ENCODE results near the gene ABCA4.

ABCA4 gene

DNA sequence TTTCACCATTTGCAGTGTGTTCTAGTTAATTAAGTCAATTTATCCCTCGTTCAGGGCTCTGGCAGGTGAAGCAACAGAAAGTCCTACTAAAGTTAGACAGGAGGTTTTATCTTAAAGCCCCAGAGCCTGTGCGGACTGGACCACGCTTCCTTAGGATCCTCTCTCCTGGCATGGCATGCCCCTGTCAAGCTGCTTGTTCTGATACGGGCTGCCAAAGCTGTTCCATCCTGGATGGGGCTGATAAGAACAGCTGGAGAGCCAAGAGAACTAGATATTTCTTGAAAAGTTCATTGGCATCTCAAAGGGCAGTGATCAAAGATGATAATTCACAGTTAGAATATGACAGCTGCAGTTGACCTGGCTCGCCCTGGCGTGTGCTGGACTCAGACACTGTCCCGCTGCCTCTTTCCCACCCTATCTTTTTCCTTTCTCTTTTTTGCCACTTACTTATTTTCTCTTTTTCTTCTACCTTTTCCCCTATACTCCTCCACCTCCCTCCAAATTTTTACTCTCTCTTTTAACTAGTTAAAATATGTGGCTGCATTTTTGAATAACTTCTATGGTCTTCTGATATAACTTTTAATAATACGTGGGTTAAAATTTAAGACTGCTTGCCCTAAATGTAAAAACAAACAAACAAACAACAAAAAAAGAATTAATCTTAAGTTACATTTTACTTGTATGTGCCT, 96.7 kb downstream of the ABCA4 start:
- no peak for DNase-seq

DNA sequence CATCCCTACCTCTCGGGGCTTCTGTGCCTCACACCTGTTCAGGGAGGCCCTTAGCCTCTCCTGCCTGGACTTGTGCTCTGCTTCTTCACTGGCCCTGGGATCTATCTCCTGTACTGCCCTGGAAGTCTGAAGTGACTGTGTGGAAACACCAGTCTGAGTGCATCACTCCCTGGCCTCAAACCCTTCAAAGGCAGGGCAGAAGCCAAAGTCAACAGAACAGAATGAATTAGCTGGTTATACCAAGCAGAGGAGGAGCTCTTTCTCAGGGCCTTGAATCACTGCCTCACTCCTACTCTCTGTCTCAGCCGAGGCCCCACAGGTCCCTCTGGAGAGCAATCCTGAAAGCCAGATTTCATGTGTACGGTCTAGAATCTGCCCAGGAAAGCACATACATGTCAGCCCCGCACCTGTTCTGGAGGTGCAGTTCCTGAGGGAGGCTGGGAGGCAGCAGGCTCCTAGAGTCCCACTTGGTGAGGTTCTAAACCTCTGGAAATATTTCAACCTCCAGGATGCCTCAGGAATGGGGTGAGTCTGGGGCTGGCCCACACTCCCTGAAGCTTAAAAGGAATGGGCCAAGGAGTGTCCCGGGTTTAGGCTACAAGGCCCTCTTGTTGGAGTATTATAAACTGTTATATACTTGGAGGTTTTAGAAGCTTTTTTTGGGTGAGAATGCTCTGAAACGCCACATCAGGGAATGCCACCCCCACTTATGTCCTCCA, 98.3 kb downstream of the ABCA4 start:
- DNase-seq = no peak

DNA sequence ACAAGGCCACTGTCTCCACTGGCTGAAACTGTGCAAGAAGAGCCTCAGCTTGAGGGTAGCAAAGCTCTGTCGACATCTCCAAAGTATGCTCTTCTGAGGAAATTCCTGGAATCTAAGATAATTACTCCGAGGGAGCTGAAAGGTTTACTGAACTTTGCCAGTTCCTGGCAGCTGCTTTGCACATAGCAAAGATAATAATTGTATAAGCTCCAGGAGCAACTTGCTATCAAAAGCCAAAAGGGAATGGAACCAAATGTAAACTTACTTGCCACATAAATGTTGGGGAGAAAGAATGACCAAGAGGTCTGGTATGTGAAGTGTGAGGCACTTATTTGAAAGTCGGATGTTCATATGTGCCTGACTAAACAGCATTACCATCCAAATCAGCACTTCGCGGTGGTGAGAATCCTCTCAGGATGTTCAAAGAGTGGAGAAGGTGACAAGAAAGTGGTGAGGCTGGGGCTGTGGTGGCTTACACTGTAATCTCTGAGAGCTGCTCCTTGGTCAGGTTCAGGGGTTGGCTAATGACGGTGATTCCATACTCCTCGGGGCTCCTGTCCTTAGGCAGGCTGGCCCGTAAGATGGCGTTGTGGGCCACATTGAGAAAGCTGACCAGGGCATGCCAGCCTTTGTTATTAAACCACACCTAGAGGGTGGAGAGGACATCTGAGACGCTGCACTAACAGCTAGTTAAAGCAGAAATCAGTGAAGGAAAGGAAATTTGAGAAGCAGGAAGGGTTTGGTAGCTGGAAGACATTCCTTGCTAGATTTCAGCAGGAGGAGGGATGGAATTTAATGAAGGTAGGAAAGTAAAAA, 100.0 kb downstream of the ABCA4 start:
- DNase-seq = no peak

DNA sequence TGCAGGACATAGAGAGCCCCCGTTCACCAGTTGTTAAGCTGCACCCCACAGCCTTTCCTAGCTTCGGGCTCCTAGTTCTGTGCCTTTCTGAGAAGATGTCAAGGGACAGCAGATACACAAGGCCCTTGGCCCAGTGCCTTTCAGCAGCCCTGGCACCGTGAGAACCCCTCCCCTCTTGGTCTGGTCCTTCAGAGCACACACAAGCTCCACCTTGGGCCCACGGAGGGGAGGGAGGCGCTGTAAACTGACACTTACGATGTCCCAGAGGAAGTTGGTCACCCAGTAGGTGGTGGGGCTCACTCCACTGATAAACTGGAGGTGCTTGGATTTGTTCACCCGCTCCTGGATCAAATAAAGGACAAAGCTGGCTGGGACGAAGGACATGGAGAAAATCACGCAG, 101.6 kb downstream of the ABCA4 start:
- DNase-seq = no peak

DNA sequence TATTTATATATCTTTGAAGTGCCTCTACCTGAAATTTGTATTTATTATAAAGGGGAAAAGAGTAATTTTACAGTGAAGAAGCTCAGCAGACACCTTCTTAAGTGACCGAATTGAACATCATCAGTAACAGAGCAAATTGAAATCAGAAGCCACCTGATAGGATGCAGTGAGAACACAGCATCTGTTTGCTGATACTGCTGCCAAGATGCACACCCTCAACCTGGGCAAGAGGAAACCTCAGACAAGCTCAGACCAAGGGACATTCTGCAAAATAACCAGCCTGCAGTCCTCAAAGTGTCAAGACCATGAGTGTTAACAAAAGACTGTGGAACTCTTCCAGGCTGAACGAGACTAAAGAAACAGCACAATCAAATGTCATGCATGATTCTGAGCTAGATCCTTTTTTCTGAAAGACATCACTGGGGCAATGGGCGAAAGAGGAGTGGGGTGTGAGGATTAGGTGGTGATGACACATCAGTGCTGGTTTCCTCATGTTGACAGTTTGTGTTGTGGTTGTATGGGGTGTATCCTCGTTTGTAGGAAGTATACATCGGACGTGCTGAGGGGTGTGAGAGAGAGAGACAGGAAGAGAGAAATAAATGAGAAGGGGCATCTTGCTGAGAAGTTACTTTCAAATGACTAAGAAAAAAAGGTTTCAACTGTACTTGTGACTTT, 103.7 kb downstream of the ABCA4 start:
- no peak for DNase-seq

DNA sequence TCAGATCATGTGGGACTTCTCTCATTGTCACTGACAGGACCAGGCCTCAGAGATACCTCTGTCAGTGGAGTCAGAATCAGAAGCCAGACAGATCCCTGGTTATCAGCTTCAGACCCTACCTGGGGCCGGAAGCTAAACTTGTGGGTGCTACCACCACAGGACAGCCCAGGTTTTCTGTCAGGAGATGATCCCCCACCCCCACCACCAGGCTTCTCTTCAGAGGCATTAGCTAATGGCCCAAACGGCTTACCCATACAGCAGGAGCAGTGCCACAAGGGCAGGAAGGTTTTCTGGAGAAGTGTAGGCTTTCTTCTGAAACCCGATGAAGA, 105.5 kb downstream of the ABCA4 start:
- no peak for DNase-seq

DNA sequence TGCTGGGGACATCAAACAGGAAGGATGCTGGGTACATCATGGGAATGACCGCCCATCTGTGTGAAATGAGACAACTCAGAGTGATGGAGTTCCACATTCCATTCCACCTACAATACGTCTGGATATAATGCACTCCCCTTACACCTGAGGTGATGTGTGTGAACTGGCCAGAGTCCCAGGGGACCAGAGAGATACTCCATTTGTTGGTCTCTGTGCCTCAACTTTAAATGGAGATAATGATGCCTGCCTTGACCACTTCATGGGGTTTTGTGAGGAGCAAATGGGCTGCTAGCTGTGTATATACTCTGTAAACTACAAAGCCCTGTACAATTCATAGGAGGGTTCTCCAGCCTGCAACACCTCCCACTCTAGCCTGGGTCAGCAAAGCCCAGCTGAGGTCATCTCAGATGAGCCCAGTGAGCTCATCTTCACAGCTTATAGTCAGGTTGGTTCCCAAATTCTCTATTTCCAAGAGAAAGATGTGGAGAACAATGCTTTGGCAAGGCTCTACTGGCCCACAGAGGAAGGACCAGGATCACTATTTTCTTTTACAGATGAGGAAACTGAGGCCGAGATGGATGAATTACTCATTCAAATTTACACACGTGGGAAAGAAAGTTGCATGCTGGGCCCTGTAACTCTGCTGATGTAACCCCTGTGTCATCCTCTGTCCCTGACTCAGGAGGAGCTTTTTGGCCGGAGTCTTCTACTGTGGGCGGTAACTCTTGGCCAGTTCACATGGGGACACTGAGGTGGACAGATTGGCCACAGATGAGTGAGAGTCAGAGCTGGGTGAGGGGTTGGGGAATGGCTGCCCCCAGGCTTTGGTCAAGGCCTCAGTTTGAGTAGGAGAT, 106.1 kb downstream of the ABCA4 start:
- no peak for DNase-seq

DNA sequence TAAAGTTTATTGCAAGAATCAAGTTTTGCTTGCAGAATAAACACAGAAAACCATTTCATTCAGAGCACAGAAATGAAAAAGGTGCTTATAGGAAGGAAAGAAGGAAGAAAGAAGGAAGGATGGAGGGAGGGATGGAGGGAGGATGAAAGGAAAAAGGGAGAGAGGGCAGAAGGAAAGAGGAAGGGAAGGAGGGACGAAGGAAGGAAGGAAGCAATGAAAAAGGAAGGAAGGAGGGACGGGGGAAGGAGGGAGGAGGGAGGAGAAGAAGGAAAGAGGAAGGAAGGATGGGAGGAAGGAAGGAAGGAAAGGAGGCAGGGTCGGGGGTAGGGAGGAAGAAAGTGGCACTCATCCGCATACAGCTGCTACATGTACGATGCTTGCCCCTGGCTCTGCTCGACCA, 106.9 kb downstream of the ABCA4 start:
- DNase-seq = no peak

DNA sequence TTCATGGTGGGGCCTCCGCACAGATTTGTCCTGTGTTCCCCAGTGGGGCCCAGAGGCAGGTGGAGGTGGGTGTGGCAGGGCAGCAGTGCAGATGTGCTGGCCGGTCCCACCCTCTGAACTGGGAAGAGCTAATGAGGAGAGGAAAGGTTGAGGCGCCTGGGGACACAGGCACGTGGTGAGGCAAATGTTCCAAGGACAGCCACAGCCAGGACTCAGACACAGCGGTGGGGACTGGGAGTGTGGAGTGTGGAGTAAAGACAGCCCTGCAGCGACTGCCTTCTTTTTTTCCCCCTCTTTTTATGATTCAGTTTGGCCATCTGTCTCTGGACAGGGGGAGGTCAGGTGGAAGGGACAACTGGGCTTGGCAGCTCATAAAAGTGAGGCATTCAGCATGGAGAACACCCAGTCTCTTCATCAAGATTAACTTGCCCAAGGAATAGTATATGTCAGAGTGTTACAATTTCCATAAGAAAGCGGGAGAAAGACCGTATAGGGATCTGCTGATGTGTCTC, 107.5 kb downstream of the ABCA4 start:
- DNase-seq = no peak

DNA sequence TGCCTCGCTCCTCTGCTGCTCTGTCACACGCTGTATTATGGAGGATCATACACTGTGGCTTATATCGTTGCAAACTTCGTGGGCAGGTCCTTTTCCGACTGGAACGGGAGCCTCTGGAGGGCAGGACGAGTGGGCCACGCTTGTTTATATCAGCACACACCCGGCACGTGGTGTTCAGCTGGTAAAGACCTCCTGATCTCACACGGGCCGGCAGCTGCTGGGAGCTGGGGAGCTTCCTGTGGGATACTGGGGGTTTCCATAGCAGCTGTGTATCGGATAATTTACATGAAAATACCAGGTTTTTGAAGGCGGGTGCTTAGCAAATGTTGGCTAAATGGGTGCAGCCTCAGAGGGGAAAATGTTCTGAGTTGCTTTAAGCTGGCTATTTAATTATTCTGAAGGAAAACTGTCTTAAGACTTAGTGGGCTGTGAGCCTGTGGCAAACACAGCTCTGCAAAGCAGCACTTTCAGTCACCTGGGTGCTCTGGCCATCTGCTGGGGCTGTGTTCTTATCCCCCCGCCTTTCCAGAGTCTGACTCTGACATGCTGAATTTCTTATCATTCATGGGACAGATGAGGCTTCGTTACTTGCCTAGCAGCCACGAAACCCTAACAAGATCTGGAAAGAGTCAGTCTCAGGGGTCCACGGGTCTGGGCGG, 108.1 kb downstream of the ABCA4 start:
- DNase-seq = no peak

DNA sequence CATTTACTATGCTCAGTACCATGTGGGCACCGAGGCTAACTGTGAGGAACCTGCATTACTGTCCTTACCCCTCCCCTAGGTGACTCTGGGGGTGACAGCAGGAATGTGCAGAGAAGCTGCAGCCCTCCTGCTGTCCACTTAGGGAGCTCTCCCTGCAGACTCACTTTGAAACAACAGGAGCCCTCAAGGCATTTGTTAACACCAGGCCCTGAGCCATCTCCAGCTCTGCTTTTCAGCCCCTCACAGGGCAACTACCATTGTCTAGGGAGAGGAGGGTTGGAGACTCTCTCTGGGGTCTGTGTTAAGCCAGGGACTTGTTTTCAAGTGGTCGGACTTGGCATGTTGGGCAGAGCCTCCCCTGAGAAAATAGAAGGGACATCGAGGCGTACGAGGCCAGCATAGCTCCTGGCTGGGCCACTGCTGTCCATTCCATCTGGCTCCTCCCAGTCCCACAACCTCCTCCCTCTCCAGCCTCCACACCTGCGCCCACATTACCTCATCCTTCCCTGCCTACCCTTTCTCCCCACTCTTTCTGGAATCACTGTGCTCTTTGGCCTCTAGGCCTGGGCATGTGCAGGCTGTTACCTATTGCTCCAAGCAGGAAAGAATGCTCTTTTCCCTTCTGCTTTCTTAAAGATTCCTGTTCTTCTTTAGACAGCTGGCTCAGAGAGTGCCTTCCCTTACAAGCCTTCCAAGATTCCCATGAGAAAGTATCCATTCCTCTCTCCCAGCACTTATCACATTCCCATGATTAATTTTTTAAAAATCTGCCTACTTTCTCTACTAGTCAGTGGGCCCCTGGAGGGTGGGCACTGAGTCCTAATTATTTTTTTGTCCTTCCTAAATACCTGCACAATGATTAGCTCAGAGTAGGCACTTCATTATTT, 109.0 kb downstream of the ABCA4 start:
- DNase-seq = no peak

DNA sequence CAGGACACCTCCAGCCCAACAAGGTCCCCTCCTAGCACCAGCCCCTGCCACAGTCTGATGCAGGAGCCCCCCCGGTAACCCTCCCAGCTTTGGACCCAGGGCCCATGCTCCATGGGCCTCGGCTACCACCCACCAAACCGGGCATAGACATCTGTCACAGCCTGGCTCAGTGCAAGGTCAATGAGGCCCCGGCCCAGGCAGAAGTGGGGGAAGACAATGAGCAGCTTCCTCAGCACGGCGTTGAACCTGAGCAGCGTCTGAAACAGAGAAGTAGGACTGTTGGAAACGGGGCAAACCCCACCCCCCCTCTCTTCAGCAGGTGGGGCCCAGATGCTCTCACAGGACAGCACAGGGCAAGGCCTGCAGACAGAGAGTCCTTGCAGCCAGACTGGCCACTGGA, 109.8 kb downstream of the ABCA4 start:
- DNase-seq = no peak

DNA sequence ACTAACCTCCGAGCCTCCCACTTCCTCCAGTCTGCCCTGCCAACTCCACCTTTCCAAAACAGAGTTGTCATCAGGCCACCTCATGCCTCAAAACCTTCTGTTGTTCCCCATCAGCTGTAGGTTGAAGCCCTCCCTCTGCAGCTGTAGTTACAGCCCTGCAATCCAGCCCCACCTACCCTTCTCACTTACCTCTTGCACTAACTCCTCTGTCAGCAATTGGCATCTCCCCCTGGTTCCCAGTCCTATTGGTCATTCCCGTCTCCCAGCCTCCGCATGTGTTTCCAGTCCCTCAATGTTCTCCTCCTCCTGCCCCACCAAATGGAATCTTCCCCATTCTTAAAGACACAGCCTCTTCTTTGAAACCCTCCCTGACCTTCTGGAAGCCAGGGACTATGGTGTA, 111.6 kb downstream of the ABCA4 start:
- no peak for DNase-seq

DNA sequence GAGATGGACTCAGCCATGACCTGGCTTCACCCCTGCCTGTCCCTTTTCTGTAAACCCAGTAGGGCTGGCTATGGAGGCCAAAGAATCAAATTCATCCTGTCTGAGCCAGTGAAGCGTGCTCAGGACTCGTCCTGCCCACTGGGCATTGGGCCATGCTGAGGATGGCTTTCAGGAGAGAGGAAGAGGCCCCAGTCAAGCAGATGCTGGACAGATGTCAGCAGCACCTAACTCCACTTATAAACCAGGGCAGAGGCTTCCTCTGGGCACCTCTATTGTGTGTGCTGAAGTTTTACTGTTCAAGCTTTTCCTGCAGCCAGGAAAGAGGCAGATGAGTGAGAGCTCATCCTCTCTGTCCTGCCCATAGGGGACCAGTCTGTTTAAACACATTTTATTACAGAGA, 114.3 kb downstream of the ABCA4 start:
- DNase-seq = no peak

DNA sequence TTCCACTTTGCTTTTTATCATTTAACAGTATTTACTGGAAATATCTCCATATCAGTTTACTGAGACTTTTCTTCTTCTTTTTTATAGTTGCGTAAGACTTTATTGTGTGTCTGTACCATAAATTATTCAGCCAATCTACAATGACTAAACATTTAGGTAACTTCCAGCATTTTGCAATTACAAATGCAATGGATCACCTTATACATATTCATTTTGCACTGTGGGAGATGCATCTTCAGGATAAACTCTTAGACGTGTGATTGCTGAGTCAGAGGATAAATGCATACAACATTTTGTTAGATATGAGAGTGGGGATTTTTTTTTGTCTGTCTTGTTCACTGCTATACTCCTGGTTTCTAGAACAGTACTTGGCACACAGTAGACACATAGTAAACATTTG, 116.0 kb downstream of the ABCA4 start:
- DNase-seq = no peak

DNA sequence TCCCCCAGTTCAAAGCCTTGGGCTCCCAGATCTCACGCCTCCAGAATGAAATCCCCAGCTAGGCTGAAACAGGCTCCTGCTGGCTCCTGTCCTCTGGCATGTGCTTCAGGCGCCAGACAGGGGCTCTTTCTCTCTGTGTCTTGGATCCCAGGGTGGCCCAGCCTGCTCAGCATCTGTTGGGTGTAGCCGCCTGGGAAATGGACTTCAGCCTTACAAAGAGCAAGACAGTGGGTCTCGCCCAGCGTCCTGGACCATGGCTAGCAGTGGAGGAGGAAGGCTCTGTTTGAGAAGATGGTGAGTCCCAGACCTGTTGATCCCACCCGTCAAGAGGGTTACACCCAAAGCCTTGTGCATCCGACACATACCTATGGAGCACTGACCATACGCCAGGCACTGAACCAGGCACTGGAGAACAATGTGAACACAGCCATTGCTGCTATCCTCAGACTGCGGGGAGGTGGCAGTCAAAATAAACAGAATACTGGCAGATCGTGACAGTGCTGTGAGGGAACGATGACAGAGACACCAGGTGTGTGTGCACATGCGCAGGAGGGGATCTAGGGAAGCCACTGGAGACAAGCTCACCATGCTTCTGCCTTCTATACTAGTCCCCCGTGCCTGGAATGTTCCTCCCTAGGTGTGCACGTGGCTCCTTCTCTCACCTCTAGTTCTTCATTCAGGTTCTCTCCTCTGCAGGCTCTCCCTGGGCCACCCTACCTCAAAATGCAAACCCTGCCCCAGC, 118.7 kb downstream of the ABCA4 start:
- no peak for DNase-seq

DNA sequence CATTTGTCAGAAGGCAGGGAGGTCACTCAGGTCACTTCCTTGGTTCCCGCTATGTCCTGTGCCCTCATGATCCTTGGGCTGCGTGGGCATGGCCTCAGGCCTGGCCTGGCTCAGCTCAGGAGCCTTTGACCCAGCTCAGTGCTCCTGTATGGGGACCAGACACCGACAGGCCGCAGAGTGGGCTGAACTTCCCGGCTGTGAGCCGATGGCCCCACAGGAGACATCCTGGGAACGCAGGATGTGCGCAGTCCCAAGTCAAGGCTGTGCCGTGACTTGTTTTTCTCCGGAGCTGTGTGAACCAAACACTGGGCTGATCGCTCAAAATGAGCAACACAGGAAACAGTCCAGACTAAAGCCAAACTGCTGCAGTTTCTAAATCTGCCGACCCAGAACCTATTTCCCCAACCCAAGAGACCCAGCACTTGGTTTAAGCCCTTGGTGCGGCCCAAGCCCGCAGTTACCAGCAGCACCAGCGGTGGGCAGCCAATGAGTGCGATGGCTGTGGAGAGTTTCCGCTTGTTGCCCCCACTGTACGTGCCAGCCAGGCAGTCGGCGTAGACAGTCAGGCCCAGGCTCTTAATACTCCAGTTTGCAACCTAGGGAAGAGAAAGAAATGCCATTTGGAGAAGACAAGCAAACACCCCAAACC, 119.4 kb downstream of the ABCA4 start:
- DNase-seq = no peak

DNA sequence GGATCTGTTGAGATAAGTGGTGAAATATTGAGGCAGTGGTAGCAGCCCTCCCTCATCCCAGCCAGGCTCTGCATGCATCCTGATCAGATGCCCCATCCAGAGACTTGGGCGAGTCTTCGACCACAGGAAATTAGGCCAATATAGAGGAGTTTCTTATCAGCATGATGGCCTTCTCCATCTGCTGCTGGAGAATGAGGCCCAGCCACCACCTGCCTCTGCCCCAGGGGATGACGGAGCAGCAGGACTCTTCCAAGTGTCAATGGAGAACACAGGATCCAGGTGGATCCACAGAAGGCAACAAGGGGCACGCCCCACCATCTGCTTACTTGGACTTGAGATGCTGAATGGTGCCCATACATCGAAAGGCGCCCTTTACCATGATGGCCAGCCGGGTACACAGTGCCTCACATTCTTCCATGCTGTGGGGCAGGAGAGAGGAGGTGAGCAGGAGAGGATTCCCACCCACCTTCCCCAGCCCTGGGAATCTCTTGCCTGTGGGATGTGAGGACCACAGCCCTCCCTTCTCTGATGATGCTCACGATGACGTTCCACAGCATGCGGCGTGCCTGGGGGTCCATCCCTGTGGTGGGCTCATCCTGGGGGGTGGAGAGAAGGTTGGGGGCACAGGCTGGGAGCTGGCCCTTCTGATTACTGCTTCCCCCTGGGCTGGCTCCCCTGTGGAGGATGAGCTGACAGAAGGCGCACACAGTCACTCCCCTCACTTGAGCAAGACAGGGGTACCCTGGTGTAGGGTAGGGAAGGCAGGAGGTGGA, 120.3 kb downstream of the ABCA4 start:
- DNase-seq = no peak
